ENCODE results near the gene TENM4. TPM values are rescaled to one million over a fixed set of nuclear protein-coding genes. Genes with fewer than 3 reads are reported as not detected.

The TENM4 gene
- polyA plus RNA-seq, 1 of the 3 experiments (the other 2 are of a cell fraction), result 16.7 TPM

- Histone ChIP-seq H3F3A (replicated peaks; ENCODE audit: insufficient read depth) (no peaks in the 10 kb centered on the region), H3K27ac (ENCODE audit: low read depth in 2 of 2, low read length in 1 of 2) (no peak overlapping the region), H3K9ac (no peak overlapping the region), H2AFZ (ENCODE audit: low read depth) (no peak overlapping the region), H3K79me2 (ENCODE audit: insufficient read depth) (no peaks in the 10 kb centered on the region), H4K20me1 (ENCODE audit: insufficient read depth) (no peaks in the 10 kb centered on the region), H3K4me1 (ENCODE audit: control insufficient read depth in 1 of 2, insufficient read depth in 2 of 2, low read depth in 1 of 2, low read length in 1 of 2) (peaks cover 0 to 9% of the 10 kb centered on the region in 2 experiments; a peak in 1 of 4 replicates), H3K27me3 (ENCODE audit: insufficient read depth) (no peaks in the 10 kb centered on the region), H3K9me3 (peaks cover 11% of the 10 kb centered on the region), H3K4me3 (ENCODE audit: low read depth in 2 of 2, low read length in 1 of 2) (no peak overlapping the region), H3K36me3 (replicated peaks in 1 of 2; ENCODE audit: control insufficient read depth in 1 of 2, insufficient read depth in 2 of 2, low read length in 1 of 2) (no peaks in the 10 kb centered on the region), H3K9me2 (no peaks in the 10 kb centered on the region), H3K4me2 (no peak overlapping the region)
- CTCF ChIA-PET, result interaction anchor here (0.9 to 1.0 kb wide), 3 partner anchors 68 to 350 kb away, joined by 3 to 4 read pairs (median 3); no protein-coding TSS in a partner anchor
- POLR2A ChIA-PET, result no interaction called here
- TF ChIP-seq TCF12 (IDR thresholded peaks at IDR 0.05) (no peak), SMC3 (IDR thresholded peaks at IDR 0.05; ENCODE audit: low read depth, low read length) (no peak), RFX5 (IDR thresholded peaks at IDR 0.05; ENCODE audit: low read length) (no peak), USF2 (IDR thresholded peaks at IDR 0.05; ENCODE audit: borderline replicate concordance, low read depth, low read length) (no peak)
- TF ChIP-seq, protein P1, sequence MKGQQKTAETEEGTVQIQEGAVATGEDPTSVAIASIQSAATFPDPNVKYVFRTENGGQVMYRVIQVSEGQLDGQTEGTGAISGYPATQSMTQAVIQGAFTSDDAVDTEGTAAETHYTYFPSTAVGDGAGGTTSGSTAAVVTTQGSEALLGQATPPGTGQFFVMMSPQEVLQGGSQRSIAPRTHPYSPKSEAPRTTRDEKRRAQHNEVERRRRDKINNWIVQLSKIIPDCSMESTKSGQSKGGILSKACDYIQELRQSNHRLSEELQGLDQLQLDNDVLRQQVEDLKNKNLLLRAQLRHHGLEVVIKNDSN (IDR thresholded peaks at IDR 0.05; ENCODE audit: borderline replicate concordance, low read depth), result no peak
- DNase-seq, result no peak
- WGBS (ENCODE audit: low lambda C conversion rate), result 93% methylated on average over 3 of the region's 3 CpGs
Measured at GRCh38 chr11:78996007-78996406, 444.8 kb downstream of the TENM4 start.

DNA sequence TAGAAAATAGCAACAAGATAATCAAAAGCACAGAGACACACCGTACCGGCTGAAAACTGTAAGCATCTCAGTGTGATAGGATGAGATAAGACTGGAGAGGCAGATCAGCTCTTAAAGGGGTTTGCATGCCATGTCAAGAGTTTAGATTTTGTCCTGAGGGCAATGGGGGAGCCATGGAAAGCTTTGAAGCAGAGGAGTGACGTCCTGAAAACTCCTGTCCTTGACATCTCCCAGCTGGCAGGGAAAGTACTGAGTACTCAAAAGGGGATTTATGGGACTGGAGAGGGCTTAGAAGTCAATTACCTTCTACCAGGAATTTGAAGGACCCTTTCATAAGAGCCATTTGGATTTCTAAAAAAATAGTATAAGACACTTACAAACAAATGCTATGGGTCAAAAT, 445.7 kb downstream of the TENM4 start:
- H3F3A ChIP-seq (replicated peaks; ENCODE audit: insufficient read depth), result no peaks in the 10 kb centered on the region
- H2AFZ ChIP-seq (ENCODE audit: low read depth), result no peak overlapping the region
- H3K27ac ChIP-seq (ENCODE audit: low read depth in 2 of 2, low read length in 1 of 2), result no peak overlapping the region
- H3K9ac ChIP-seq, result no peak overlapping the region
- no peaks in the 10 kb centered on the region for H3K9me2 ChIP-seq
- ChIA-PET POLR2A (no interaction called here), CTCF (interaction anchor here (1.0 kb wide), 1 partner anchor 93 kb away, joined by 3 read pairs; no protein-coding TSS in a partner anchor)
- H3K79me2 ChIP-seq (ENCODE audit: insufficient read depth), result no peaks in the 10 kb centered on the region
- no peak overlapping the region for H3K4me2 ChIP-seq
- H3K27me3 ChIP-seq (ENCODE audit: insufficient read depth), result no peaks in the 10 kb centered on the region
- DNase-seq, result no peak
- H4K20me1 ChIP-seq (ENCODE audit: insufficient read depth), result no peaks in the 10 kb centered on the region
- TF ChIP-seq RFX5 (IDR thresholded peaks at IDR 0.05; ENCODE audit: low read length) (no peak), USF2 (IDR thresholded peaks at IDR 0.05; ENCODE audit: borderline replicate concordance, low read depth, low read length) (no peak), RCOR1 (IDR thresholded peaks at IDR 0.05; ENCODE audit: low read length) (no peak), NFIC (IDR thresholded peaks at IDR 0.05; ENCODE audit: borderline replicate concordance) (no peak), MEF2A (IDR thresholded peaks at IDR 0.05; ENCODE audit: borderline replicate concordance, low read depth) (no peak), CTCF (IDR thresholded peaks at IDR 0.05) (no peak), MAX (IDR thresholded peaks at IDR 0.05; ENCODE audit: low read depth) (no peak), POLR2AphosphoS5 (IDR thresholded peaks at IDR 0.05; ENCODE audit: low read depth, low read length) (no peak), CHD2 (IDR thresholded peaks at IDR 0.05; ENCODE audit: low read length, partially characterized antibody) (no peak), FOSL2 (IDR thresholded peaks at IDR 0.05; ENCODE audit: borderline replicate concordance, low read depth) (no peak), GATA2 (CRISPR knock-in tag; IDR thresholded peaks at IDR 0.05) (no peak), MXI1 (IDR thresholded peaks at IDR 0.05; ENCODE audit: low read depth, low read length) (no peak), JUND (IDR thresholded peaks at IDR 0.05) (no peak), RAD21 (IDR thresholded peaks at IDR 0.05; ENCODE audit: low read length) (no peak), EZH2phosphoT487 (IDR thresholded peaks at IDR 0.05; ENCODE audit: borderline replicate concordance, low read depth) (no peak), EP300 (IDR thresholded peaks at IDR 0.05; ENCODE audit: borderline replicate concordance in 1 of 2, low read depth in 1 of 2, low read length in 1 of 2) (no peak), TCF12 (IDR thresholded peaks at IDR 0.05) (no peak)
- TF ChIP-seq, protein P2, sequence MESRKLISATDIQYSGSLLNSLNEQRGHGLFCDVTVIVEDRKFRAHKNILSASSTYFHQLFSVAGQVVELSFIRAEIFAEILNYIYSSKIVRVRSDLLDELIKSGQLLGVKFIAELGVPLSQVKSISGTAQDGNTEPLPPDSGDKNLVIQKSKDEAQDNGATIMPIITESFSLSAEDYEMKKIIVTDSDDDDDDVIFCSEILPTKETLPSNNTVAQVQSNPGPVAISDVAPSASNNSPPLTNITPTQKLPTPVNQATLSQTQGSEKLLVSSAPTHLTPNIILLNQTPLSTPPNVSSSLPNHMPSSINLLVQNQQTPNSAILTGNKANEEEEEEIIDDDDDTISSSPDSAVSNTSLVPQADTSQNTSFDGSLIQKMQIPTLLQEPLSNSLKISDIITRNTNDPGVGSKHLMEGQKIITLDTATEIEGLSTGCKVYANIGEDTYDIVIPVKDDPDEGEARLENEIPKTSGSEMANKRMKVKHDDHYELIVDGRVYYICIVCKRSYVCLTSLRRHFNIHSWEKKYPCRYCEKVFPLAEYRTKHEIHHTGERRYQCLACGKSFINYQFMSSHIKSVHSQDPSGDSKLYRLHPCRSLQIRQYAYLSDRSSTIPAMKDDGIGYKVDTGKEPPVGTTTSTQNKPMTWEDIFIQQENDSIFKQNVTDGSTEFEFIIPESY (IDR thresholded peaks at IDR 0.05; ENCODE audit: borderline replicate concordance, low read depth), result no peak
- TF ChIP-seq, protein P1 (IDR thresholded peaks at IDR 0.05; ENCODE audit: borderline replicate concordance, low read depth), result no peak
- peaks cover 7% of the 10 kb centered on the region for H3K9me3 ChIP-seq
- peaks cover 0 to 14% of the 10 kb centered on the region in 2 experiments; a peak in 2 of 4 replicates for H3K4me1 ChIP-seq (ENCODE audit: control insufficient read depth in 1 of 2, insufficient read depth in 2 of 2, low read depth in 1 of 2, low read length in 1 of 2)
- H3K4me3 ChIP-seq (ENCODE audit: low read depth in 2 of 2, low read length in 1 of 2), result no peak overlapping the region
- no peaks in the 10 kb centered on the region for H3K36me3 ChIP-seq (replicated peaks in 1 of 2; ENCODE audit: control insufficient read depth in 1 of 2, insufficient read depth in 2 of 2, low read length in 1 of 2)
- WGBS (ENCODE audit: low lambda C conversion rate), result 87% methylated on average over 3 of the region's 3 CpGs

Measured in SK-N-SH (cell line).